PC-9 (cell line): Measurements from ENCODE around the gene TTLL8. TPM values are rescaled to one million over a fixed set of nuclear protein-coding genes. Genes with fewer than 3 reads are reported as not detected.

Source experiments
- BruUV-seq: library from RNA; stranded (reverse); fragments of 400-500 nt; replicated peaks from 2 replicates; lab custom pipeline; 2021; lab: Mats Ljungman, UMichigan
- CTCF ChIA-PET: fragments of 300-600 bp; sonication (Branson Sonifier 250); formaldehyde crosslinking; loops from one replicate; lab custom pipeline; 2022; ENCODE audit warnings: antibody characterized with exemption; lab: Charles Lee
- POLR2A ChIA-PET: fragments of 300-600 bp; sonication (Branson Sonifier 250); formaldehyde crosslinking; loops from one replicate; lab custom pipeline; 2022; ENCODE audit warnings: antibody characterized with exemption; ENCODE audit not compliant: unreplicated experiment; lab: Charles Lee
- DNase-seq, 2 experiments: peaks; one replicate each; pipeline versions ENCODE4 v3.0.0 to v3.0.0-alpha.2; 2015 to 2022; ENCODE audit warnings: mixed read lengths in 1 of 2
- H2AFZ ChIP-seq: fragments of 200-600 bp; sonication (generic); 2 replicates; pipeline ENCODE4 v1.8.1; 2017; ENCODE audit warnings: antibody characterized with exemption
- H3F3A ChIP-seq: fragments of 200-600 bp; sonication (generic); 2 replicates; pipeline ENCODE4 v1.8.1; 2017; ENCODE audit warnings: antibody characterized with exemption, mild to moderate bottlenecking, low read depth; ENCODE audit not compliant: insufficient read depth
- H3K27ac ChIP-seq: fragments of 200-600 bp; sonication (generic); 2 replicates; pipeline ENCODE4 v1.6.1; 2016; ENCODE audit warnings: mixed run types
- H3K27me3 ChIP-seq: fragments of 200-600 bp; sonication (generic); 2 replicates; pipeline ENCODE4 v1.6.1; 2016; ENCODE audit warnings: low read depth, mixed run types; ENCODE audit not compliant: insufficient read depth
- H3K36me3 ChIP-seq: fragments of 200-600 bp; sonication (generic); 2 replicates; pipeline ENCODE4 v1.6.1; 2016; ENCODE audit warnings: low read depth, mixed run types
- H3K4me1 ChIP-seq: fragments of 200-600 bp; sonication (generic); replicated peaks from 2 replicates; pipeline ENCODE4 v1.6.1; 2016; ENCODE audit warnings: mixed run types; ENCODE audit not compliant: insufficient read depth
- H3K4me2 ChIP-seq: fragments of 200-600 bp; sonication (generic); 2 replicates; pipeline ENCODE4 v1.6.1; 2017; ENCODE audit warnings: mixed run types
- H3K4me3 ChIP-seq: fragments of 200-600 bp; sonication (generic); 2 replicates; pipeline ENCODE4 v1.6.1; 2016; ENCODE audit warnings: mixed run types
- H3K79me2 ChIP-seq: fragments of 200-600 bp; sonication (generic); 2 replicates; pipeline ENCODE4 v1.6.1; 2017; ENCODE audit warnings: low read depth, mixed run types
- H3K9me2 ChIP-seq: fragments of 200-600 bp; sonication (generic); 2 replicates; pipeline ENCODE4 v1.8.1; 2017; ENCODE audit warnings: mild to moderate bottlenecking; ENCODE audit not compliant: insufficient read depth
- H3K9me3 ChIP-seq: fragments of 200-600 bp; sonication (generic); 2 replicates; pipeline ENCODE4 v1.8.1; 2016; ENCODE audit warnings: low read depth; ENCODE audit not compliant: insufficient read depth
- H4K20me1 ChIP-seq: fragments of 200-600 bp; sonication (generic); 2 replicates; pipeline ENCODE4 v1.8.1; 2017; ENCODE audit not compliant: insufficient read depth
- CTCF ChIP-seq: fragments of 200-600 bp; sonication (generic); conservative IDR thresholded peaks from 2 replicates; pipeline ENCODE4 v1.6.1; 2017; ENCODE audit warnings: mixed run types, antibody characterized with exemption, mild to moderate bottlenecking, moderate library complexity
- EZH2 ChIP-seq: fragments of 200-600 bp; sonication (generic); IDR thresholded peaks from 2 replicates; pipeline ENCODE4 v1.8.0; 2017; ENCODE audit warnings: antibody characterized with exemption, low read depth
- intact Hi-C: fragments of 100-400 bp; cut with micrococcal nuclease; formaldehyde crosslinking; loops from one replicate; pipeline ENCODE4 v1.10.0; 2022; ENCODE audit not compliant: unreplicated experiment
- total RNA-seq: library from RNA; stranded (reverse); gene quantifications from 2 replicates; pipeline ENCODE4 v1.2.3, GENCODE V29; 2021

Gene TTLL8
- total RNA-seq, 1 experiment from 2014 or later: not detected

GRCh38 chr22:50014053-50014501, 44.0 kb downstream of the TTLL8 start:
- H3K4me2 ChIP-seq: no peak overlapping the region
- 0 out of 2 replicates have a peak, but pooled peaks cover 3% of the 10 kb centered on the region for H3K4me1 ChIP-seq
- no peak overlapping the region for H3K4me3 ChIP-seq
- no peak overlapping the region for H3K27ac ChIP-seq
- peaks cover 44% of the 10 kb centered on the region for H3K27me3 ChIP-seq
- TF ChIP-seq EZH2 (no peak), CTCF (no peak)
- H3K79me2 ChIP-seq: no peaks in the 10 kb centered on the region
- intact Hi-C loops: no loop called here
- no TSS peak for BruUV-seq
- no peaks in the 10 kb centered on the region for H3K36me3 ChIP-seq
- DNase-seq: no peak
- no peaks in the 10 kb centered on the region for H3K9me2 ChIP-seq
- POLR2A ChIA-PET: no interaction called here
- no peak overlapping the region for H2AFZ ChIP-seq
- no peaks in the 10 kb centered on the region; the same call in 1 of the 2 replicates for H3F3A ChIP-seq
- CTCF ChIA-PET: interaction anchor here (0.5 kb wide), 1 partner anchor 511 kb away, joined by 3 read pairs; the partner anchor contains the start of gene SCO2
- H3K9me3 ChIP-seq: no peaks in the 10 kb centered on the region
- H4K20me1 ChIP-seq: 0 out of 2 replicates have a peak, but pooled peaks cover 6% of the 10 kb centered on the region

- ChIA-PET POLR2A (no interaction called here), CTCF (interaction anchor here (0.6 to 1.7 kb wide), 2 partner anchors 15 to 41 kb away, joined by 3 to 8 read pairs; no protein-coding TSS in a partner anchor)
- peak in 1 of 2 experiments; percentile 41 for DNase-seq
- Histone ChIP-seq H3K4me2 (no peak within 1 kb of the TSS), H3K27ac (no peak within 1 kb of the TSS), H3K4me3 (no peak within 1 kb of the TSS), H3K4me1 (0 out of 2 replicates have a peak, but pooled peaks cover 14% of the 10 kb centered on the region), H3K79me2 (no peaks in the 10 kb centered on the region), H3K36me3 (no peaks in the 10 kb centered on the region), H3F3A (peaks cover 15% of the 10 kb centered on the region), H3K9me2 (no peaks in the 10 kb centered on the region), H3K27me3 (peaks cover 32% of the 10 kb centered on the region), H4K20me1 (0 out of 2 replicates have a peak, but pooled peaks cover 6% of the 10 kb centered on the region), H3K9me3 (no peaks in the 10 kb centered on the region), H2AFZ (no peak within 1 kb of the TSS)
- intact Hi-C loops: no loop called here
- BruUV-seq: no TSS peak
- TF ChIP-seq EZH2 (no peak), CTCF (no peak)
Observed at GRCh38 chr22:50012211-50013181, 45.6 kb downstream of the TTLL8 start, which contains the start of gene IL17REL. Gene IL17REL (minus strand): TSS chr22:50012765. CDS start chr22:50012646, 119 bp downstream.

GRCh38 chr22:50011447-50012210, 46.5 kb downstream of the TTLL8 start:
- POLR2A ChIA-PET: no interaction called here
- H3K27me3 ChIP-seq: peaks cover 24% of the 10 kb centered on the region
- no peak overlapping the region for H2AFZ ChIP-seq
- intact Hi-C loops: no loop called here
- no peaks in the 10 kb centered on the region for H3K9me3 ChIP-seq
- no peak overlapping the region for H3K4me2 ChIP-seq
- TF ChIP-seq EZH2 (no peak), CTCF (no peak)
- no peak overlapping the region for H3K27ac ChIP-seq
- CTCF ChIA-PET: interaction anchor here (0.6 to 1.7 kb wide), 3 partner anchors 16 to 216 kb away, joined by 3 to 8 read pairs (median 3); no protein-coding TSS in a partner anchor
- BruUV-seq: no TSS peak
- H3K79me2 ChIP-seq: no peaks in the 10 kb centered on the region
- no peaks in the 10 kb centered on the region for H3K9me2 ChIP-seq
- no peak overlapping the region for H3K4me3 ChIP-seq
- 0 out of 2 replicates have a peak, but pooled peaks cover 14% of the 10 kb centered on the region for H3K4me1 ChIP-seq
- DNase-seq: no peak
- peaks cover 17% of the 10 kb centered on the region for H3F3A ChIP-seq
- 0 out of 2 replicates have a peak, but pooled peaks cover 6% of the 10 kb centered on the region for H4K20me1 ChIP-seq
- no peaks in the 10 kb centered on the region for H3K36me3 ChIP-seq
